ENCODE measurements around the gene C1orf141.

C1orf141 gene

DNA sequence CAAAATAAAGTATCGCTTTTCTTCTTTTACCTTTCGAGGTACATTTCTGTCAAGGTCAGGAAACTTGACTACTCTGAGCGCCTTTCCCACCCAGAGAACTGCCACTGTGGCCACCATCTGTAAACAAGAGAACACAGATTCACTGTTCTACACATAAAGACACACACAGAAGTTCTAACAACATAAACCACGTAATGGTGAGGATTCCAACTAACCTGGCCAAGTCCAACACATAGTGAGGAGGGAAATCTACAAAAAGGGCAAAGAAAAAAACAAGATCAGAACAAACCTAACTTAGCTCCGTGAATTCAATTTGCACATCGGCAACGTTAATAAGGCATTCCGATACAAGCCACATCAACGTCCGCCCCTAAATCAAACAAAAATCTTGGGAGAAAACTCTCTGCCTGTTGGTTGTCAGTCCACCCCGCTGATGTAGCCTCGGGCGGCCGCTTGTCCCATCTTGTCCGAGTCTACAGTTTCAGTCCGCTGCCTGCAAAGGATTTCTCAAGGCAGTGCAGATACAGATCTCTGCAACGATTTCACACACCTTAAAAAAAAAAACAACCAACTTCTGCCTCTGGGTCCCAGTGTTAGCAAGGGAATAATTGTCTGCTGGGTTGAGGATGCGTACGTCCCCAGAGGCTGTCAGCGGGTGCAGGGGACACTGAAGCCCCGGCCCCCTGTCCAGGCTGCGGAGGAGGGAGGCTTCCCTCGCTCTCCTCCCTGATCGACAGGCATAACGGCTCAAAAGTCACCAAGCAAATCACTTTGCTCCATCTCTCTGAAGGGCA lies 81.8 kb downstream of the C1orf141 start:
- TF ChIP-seq, protein P1, sequence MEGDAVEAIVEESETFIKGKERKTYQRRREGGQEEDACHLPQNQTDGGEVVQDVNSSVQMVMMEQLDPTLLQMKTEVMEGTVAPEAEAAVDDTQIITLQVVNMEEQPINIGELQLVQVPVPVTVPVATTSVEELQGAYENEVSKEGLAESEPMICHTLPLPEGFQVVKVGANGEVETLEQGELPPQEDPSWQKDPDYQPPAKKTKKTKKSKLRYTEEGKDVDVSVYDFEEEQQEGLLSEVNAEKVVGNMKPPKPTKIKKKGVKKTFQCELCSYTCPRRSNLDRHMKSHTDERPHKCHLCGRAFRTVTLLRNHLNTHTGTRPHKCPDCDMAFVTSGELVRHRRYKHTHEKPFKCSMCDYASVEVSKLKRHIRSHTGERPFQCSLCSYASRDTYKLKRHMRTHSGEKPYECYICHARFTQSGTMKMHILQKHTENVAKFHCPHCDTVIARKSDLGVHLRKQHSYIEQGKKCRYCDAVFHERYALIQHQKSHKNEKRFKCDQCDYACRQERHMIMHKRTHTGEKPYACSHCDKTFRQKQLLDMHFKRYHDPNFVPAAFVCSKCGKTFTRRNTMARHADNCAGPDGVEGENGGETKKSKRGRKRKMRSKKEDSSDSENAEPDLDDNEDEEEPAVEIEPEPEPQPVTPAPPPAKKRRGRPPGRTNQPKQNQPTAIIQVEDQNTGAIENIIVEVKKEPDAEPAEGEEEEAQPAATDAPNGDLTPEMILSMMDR (IDR thresholded peaks at IDR 0.05) = no peak
- Histone ChIP-seq H3K27me3 (ENCODE audit: control insufficient read depth, insufficient read depth, low read length) (no peaks in the 10 kb centered on the region), H3K36me3 (ENCODE audit: control insufficient read depth, insufficient read depth, low read length) (no peaks in the 10 kb centered on the region), H3K9ac (no peak overlapping the region), H2AFZ (peak overlapping the region; percentile 72), H3K27ac (peak overlapping the region; percentile 70), H3K4me2 (ENCODE audit: low read length) (peak overlapping the region; percentile 93), H3K4me1 (no peaks in the 10 kb centered on the region), H3K4me3 (ENCODE audit: low read depth, low read length) (peak overlapping the region; percentile 80), H3K79me2 (no peaks in the 10 kb centered on the region), H3K9me3 (ENCODE audit: control insufficient read depth, low read length) (no peaks in the 10 kb centered on the region)

DNA sequence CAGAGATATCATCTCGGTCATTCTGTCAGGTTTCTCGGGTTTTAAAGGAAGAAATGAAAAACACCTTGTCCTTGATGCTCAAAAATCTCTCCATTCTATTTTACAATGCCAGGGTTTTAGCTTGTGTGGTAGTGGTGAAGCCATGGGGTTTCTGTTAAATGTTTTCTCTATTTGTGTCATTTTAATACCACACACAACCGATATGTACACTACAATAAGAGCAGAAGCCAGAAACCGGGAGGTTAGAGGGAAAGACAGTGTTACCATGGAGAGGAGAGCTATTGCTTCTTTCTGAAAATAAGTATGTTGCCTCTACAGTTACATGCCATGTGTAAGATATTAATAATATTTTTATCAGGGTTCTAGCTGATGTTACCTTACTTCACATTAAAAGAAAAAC lies 83.6 kb downstream of the C1orf141 start:
- H2AFZ ChIP-seq = no peak overlapping the region
- no peak overlapping the region for H3K9ac ChIP-seq
- no peaks in the 10 kb centered on the region for H3K36me3 ChIP-seq (ENCODE audit: control insufficient read depth, insufficient read depth, low read length)
- H3K4me2 ChIP-seq (ENCODE audit: low read length) = no peak overlapping the region
- no peaks in the 10 kb centered on the region for H3K9me3 ChIP-seq (ENCODE audit: control insufficient read depth, low read length)
- H3K27ac ChIP-seq = no peak overlapping the region
- H3K4me3 ChIP-seq (ENCODE audit: low read depth, low read length) = no peak overlapping the region
- TF ChIP-seq, protein P1 (IDR thresholded peaks at IDR 0.05) = no peak
- H3K79me2 ChIP-seq = no peaks in the 10 kb centered on the region
- H3K27me3 ChIP-seq (ENCODE audit: control insufficient read depth, insufficient read depth, low read length) = no peaks in the 10 kb centered on the region
- H3K4me1 ChIP-seq = no peaks in the 10 kb centered on the region

- Histone ChIP-seq H3K27ac (no peak overlapping the region), H3K9ac (no peak overlapping the region), H3K9me3 (ENCODE audit: control insufficient read depth, low read length) (no peaks in the 10 kb centered on the region), H3K4me1 (no peaks in the 10 kb centered on the region), H3K4me3 (ENCODE audit: low read depth, low read length) (no peak overlapping the region), H3K36me3 (ENCODE audit: control insufficient read depth, insufficient read depth, low read length) (no peaks in the 10 kb centered on the region), H3K27me3 (ENCODE audit: control insufficient read depth, insufficient read depth, low read length) (no peaks in the 10 kb centered on the region), H2AFZ (no peak overlapping the region), H3K4me2 (ENCODE audit: low read length) (no peak overlapping the region), H3K79me2 (no peaks in the 10 kb centered on the region)
- TF ChIP-seq, protein P1 (IDR thresholded peaks at IDR 0.05) = no peak
These were observed 90.0 kb downstream of the C1orf141 start for GRCh38 chr1:67044631-67045270.

DNA sequence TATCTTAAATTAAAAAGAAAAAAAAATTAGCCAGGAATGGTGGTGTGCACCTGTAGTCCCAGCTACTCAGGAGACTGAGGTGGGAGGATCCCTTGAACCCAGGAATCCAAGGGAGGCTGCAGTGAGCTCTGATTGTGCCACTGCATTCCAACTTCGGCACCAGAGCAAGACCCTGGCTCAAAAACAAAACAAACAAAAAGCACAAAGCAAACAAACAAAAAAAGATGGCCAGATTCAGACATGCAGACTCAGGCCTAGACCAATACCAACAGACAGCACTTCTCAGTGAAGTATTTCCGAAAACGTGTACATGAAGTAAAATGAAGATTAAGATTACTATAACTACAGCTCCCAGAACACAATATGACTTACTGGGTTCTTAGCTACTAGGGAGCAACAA lies 91.4 kb downstream of the C1orf141 start:
- Histone ChIP-seq H3K4me2 (ENCODE audit: low read length) (no peak overlapping the region), H3K4me3 (ENCODE audit: low read depth, low read length) (no peak overlapping the region), H3K9ac (no peak overlapping the region), H3K36me3 (ENCODE audit: control insufficient read depth, insufficient read depth, low read length) (no peaks in the 10 kb centered on the region), H3K79me2 (no peaks in the 10 kb centered on the region), H2AFZ (no peak overlapping the region), H3K27me3 (ENCODE audit: control insufficient read depth, insufficient read depth, low read length) (no peaks in the 10 kb centered on the region), H3K4me1 (no peaks in the 10 kb centered on the region), H3K9me3 (ENCODE audit: control insufficient read depth, low read length) (no peaks in the 10 kb centered on the region), H3K27ac (no peak overlapping the region)
- TF ChIP-seq, protein P1 (IDR thresholded peaks at IDR 0.05) = no peak
